A549 (cell line): Measurements from ENCODE around the gene TMSB4X.

Source experiments
- CBX8 ChIP-seq: fragments of 200-600 bp; sonication (generic); IDR thresholded peaks from 2 replicates; pipeline ENCODE4 v1.6.1; 2016
- POLR2AphosphoS2 ChIP-seq: conservative IDR thresholded peaks from 2 replicates; pipeline ENCODE4 v1.6.1; 2012; ENCODE audit warnings: low read length, improper control_type of control experiment, inconsistent platforms
- SREBF2 ChIP-seq: fragments of 450-650 bp; IDR thresholded peaks from 2 replicates; pipeline ENCODE4 v1.6.1; 2014; ENCODE audit warnings: mild to moderate bottlenecking, moderate library complexity
- TF ChIP-seq, protein P1 (sequence below): fragments of 200-600 bp; sonication (generic); IDR thresholded peaks from 2 replicates; pipeline ENCODE4 v1.6.1; 2016; ENCODE audit warnings: antibody characterized with exemption, mild to moderate bottlenecking, moderate library complexity
- TF ChIP-seq, protein P2 (sequence below): IDR thresholded peaks from 2 replicates; pipeline ENCODE4 v1.6.1; 2012; ENCODE audit warnings: low read depth, borderline replicate concordance

DNA sequence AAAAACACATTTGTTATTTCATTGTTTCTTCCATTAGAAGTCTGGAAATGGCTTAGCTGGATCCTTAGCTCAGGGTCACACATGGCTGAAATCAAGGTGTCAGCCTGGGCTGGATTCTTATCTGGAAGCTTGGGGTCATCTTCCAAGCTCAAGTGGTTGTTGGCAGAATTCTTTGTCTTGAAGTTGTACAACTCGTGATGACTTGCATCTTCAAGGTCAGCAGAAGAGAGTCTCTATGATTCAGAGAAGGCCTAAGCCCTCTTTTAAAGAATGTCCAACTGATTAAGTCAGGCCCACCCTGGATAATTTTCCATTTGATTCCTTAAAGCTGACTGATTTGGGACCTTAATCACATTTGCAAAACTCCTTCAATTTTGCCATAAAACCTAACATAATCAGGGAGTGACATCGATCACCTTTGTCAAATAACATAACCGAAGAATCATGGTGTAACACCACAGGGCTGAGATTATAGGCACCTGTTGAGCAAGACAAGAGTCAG, 22.1 kb downstream of the TMSB4X start:
- TF ChIP-seq SREBF2 (no peak), POLR2AphosphoS2 (no peak), CBX8 (no peak)
- TF ChIP-seq, protein P1, sequence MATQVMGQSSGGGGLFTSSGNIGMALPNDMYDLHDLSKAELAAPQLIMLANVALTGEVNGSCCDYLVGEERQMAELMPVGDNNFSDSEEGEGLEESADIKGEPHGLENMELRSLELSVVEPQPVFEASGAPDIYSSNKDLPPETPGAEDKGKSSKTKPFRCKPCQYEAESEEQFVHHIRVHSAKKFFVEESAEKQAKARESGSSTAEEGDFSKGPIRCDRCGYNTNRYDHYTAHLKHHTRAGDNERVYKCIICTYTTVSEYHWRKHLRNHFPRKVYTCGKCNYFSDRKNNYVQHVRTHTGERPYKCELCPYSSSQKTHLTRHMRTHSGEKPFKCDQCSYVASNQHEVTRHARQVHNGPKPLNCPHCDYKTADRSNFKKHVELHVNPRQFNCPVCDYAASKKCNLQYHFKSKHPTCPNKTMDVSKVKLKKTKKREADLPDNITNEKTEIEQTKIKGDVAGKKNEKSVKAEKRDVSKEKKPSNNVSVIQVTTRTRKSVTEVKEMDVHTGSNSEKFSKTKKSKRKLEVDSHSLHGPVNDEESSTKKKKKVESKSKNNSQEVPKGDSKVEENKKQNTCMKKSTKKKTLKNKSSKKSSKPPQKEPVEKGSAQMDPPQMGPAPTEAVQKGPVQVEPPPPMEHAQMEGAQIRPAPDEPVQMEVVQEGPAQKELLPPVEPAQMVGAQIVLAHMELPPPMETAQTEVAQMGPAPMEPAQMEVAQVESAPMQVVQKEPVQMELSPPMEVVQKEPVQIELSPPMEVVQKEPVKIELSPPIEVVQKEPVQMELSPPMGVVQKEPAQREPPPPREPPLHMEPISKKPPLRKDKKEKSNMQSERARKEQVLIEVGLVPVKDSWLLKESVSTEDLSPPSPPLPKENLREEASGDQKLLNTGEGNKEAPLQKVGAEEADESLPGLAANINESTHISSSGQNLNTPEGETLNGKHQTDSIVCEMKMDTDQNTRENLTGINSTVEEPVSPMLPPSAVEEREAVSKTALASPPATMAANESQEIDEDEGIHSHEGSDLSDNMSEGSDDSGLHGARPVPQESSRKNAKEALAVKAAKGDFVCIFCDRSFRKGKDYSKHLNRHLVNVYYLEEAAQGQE = no peak
- TF ChIP-seq, protein P2, sequence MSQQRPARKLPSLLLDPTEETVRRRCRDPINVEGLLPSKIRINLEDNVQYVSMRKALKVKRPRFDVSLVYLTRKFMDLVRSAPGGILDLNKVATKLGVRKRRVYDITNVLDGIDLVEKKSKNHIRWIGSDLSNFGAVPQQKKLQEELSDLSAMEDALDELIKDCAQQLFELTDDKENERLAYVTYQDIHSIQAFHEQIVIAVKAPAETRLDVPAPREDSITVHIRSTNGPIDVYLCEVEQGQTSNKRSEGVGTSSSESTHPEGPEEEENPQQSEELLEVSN = no peak
